GM23338 (cell line): Measurements from ENCODE around the gene NUP160. TPM values are rescaled to one million over a fixed set of nuclear protein-coding genes. Genes with fewer than 3 reads are reported as not detected.

Experiments
- ATAC-seq: fragments of 200-7000 bp; cut with Tn5 transposase; 3 replicates; pipeline ENCODE4 v1.9.1; 2020
- DNase-seq: peaks from one replicate; pipeline ENCODE4 v3.0.0-alpha.2; 2015; ENCODE audit warnings: low spot score
- H2AFZ ChIP-seq: fragments of 200-600 bp; sonication (generic); 2 replicates; pipeline ENCODE4 v1.8.0; 2016; ENCODE audit warnings: antibody characterized with exemption, mild to moderate bottlenecking, moderate library complexity
- H3F3A ChIP-seq: fragments of 200-600 bp; sonication (generic); replicated peaks from 2 replicates; pipeline ENCODE4 v1.8.0; 2017; ENCODE audit warnings: antibody characterized with exemption, mixed run types, low read depth
- H3K27ac ChIP-seq: fragments of 200-600 bp; sonication (generic); 2 replicates; pipeline ENCODE4 v1.6.1; 2016; ENCODE audit warnings: low read depth
- H3K27me3 ChIP-seq: fragments of 200-600 bp; sonication (generic); 2 replicates; pipeline ENCODE4 v1.8.0; 2016; ENCODE audit warnings: mild to moderate bottlenecking, mixed run types, moderate library complexity; ENCODE audit not compliant: insufficient read depth
- H3K36me3 ChIP-seq: fragments of 200-600 bp; sonication (generic); 2 replicates; pipeline ENCODE4 v1.8.0; 2016; ENCODE audit warnings: mild to moderate bottlenecking; ENCODE audit not compliant: insufficient read depth
- H3K4me1 ChIP-seq: fragments of 200-600 bp; sonication (generic); 2 replicates; pipeline ENCODE4 v1.8.0; 2016; ENCODE audit warnings: mild to moderate bottlenecking, moderate library complexity; ENCODE audit not compliant: insufficient read depth
- H3K4me2 ChIP-seq: fragments of 200-600 bp; sonication (generic); 2 replicates; pipeline ENCODE4 v1.7.1; 2017; ENCODE audit warnings: mixed run types
- H3K4me3 ChIP-seq: fragments of 200-600 bp; sonication (generic); 2 replicates; pipeline ENCODE4 v1.6.1; 2016; ENCODE audit warnings: mixed run types
- H3K79me2 ChIP-seq: fragments of 200-600 bp; sonication (generic); replicated peaks from 2 replicates; pipeline ENCODE4 v1.8.0; 2017; ENCODE audit warnings: mild to moderate bottlenecking; ENCODE audit not compliant: insufficient read depth
- H3K9me2 ChIP-seq: fragments of 200-600 bp; sonication (generic); 2 replicates; pipeline ENCODE4 v1.8.0; 2017; ENCODE audit not compliant: insufficient read depth
- H4K20me1 ChIP-seq: fragments of 200-600 bp; sonication (generic); replicated peaks from 2 replicates; pipeline ENCODE4 v1.8.0; 2017; ENCODE audit warnings: mild to moderate bottlenecking; ENCODE audit not compliant: insufficient read depth
- H3K27ac Mint-ChIP-seq: 2 replicates; pipeline ENCODE4 v1.8.0; 2020; ENCODE audit warnings: inconsistent platforms, mild to moderate bottlenecking, moderate library complexity, mixed read lengths
- H3K27me3 Mint-ChIP-seq: 3 replicates; pipeline ENCODE4 v1.8.0; 2022; ENCODE audit warnings: low read depth, mild to moderate bottlenecking, moderate library complexity, mixed read lengths, inconsistent platforms; ENCODE audit not compliant: insufficient read depth, poor library complexity
- H3K36me3 Mint-ChIP-seq: 3 replicates; pipeline ENCODE4 v1.8.0; 2021; ENCODE audit warnings: low read depth, mild to moderate bottlenecking, inconsistent platforms, moderate library complexity, mixed read lengths
- H3K4me1 Mint-ChIP-seq: 3 replicates; pipeline ENCODE4 v1.8.0; 2020; ENCODE audit warnings: mild to moderate bottlenecking, inconsistent platforms, mixed read lengths
- H3K4me3 Mint-ChIP-seq: 3 replicates; pipeline ENCODE4 v1.8.0; 2021; ENCODE audit warnings: moderate library complexity, mild to moderate bottlenecking, inconsistent platforms, mixed read lengths
- H3K9me3 Mint-ChIP-seq: 3 replicates; pipeline ENCODE4 v1.8.0; 2020; ENCODE audit warnings: moderate library complexity, mild to moderate bottlenecking, inconsistent platforms, mixed read lengths
- CREB1 ChIP-seq: fragments of 250-450 bp; sonication (Bioruptor Pico); IDR thresholded peaks from 2 replicates; pipeline ENCODE4 v1.5.0; 2020; ENCODE audit warnings: low read depth, mild to moderate bottlenecking, moderate library complexity
- CTCF ChIP-seq, 2 experiments: fragments of 200-600 bp in 1 of 2; sonication (generic) in 1 of 2; conservative IDR thresholded peaks; 2 replicates each; pipeline versions ENCODE4 v1.5.1 to v1.6.1; 2016 to 2017; ENCODE audit warnings: antibody characterized with exemption in 2 of 2, low read depth in 2 of 2, mild to moderate bottlenecking in 2 of 2, moderate library complexity in 1 of 2
- EZH2 ChIP-seq: fragments of 200-600 bp; sonication (generic); IDR thresholded peaks from one replicate; pipeline ENCODE4 v1.8.0; 2017; ENCODE audit warnings: antibody characterized with exemption, mild to moderate bottlenecking, low read depth; ENCODE audit not compliant: unreplicated experiment
- EZH2phosphoT487 ChIP-seq: fragments of 200-600 bp; sonication (generic); IDR thresholded peaks from one replicate; pipeline ENCODE4 v1.8.1; 2018; ENCODE audit warnings: antibody characterized with exemption; ENCODE audit not compliant: unreplicated experiment
- POLR2AphosphoS5 ChIP-seq: IDR thresholded peaks from 2 replicates; pipeline ENCODE4 v1.6.1; 2016; ENCODE audit warnings: antibody characterized with exemption, low read depth
- REST ChIP-seq: IDR thresholded peaks from one replicate; pipeline ENCODE4 v1.6.1; 2018; ENCODE audit warnings: antibody characterized with exemption; ENCODE audit not compliant: unreplicated experiment
- ZNF114 ChIP-seq: fragments of 250-450 bp; sonication (Bioruptor Pico); IDR thresholded peaks from 2 replicates; pipeline ENCODE4 v1.5.0; 2020; ENCODE audit warnings: mild to moderate bottlenecking, moderate library complexity
- ZNF331 ChIP-seq: fragments of 250-450 bp; sonication (Bioruptor Pico); IDR thresholded peaks from 2 replicates; pipeline ENCODE4 v1.5.0; 2020; ENCODE audit warnings: low read depth, mild to moderate bottlenecking, moderate library complexity
- polyA plus RNA-seq: library from polyadenylated mRNA; unstranded; fragments of >200 nt; fragmentation: Nextera tagmentation; extraction: Ambion mirVana; gene quantifications from 2 replicates; pipeline ENCODE4 v1.2.1, GENCODE V29; 2016
- total RNA-seq: library from RNA; depleted of rRNA; stranded (reverse); fragments of >200 nt; shearing (Covaris generic); gene quantifications from 2 replicates; pipeline ENCODE4 v1.2.3, GENCODE V29; 2014
- TF ChIP-seq, protein P1 (sequence below): IDR thresholded peaks from 2 replicates; pipeline ENCODE4 v1.6.1; 2016; ENCODE audit warnings: antibody characterized with exemption

NUP160 gene
- total and polyA plus RNA-seq, 2 experiments from 2014 or later, result 41.2 to 101 TPM

DNA sequence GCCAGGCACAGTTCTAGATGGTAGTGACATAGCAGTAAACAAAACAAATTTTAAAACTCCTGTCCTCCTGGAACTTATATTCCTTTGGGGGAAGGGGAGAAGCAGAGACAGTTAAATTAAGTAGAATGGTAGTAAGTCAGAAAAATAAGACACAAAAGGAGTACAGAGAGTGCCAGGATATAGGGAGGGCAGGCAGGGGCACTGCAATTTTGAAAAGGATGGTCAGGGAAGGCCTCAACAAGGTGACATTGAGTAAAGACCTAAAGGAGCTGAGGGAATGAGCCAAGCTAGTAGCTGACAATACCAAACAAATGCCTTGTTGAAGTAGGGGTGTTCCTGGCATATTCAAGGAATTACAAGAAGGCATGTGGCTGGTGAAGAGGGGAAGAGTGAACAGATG lies 10.2 kb downstream of the NUP160 start:
- no peak overlapping the region for H3K4me3 Mint-ChIP-seq
- H3K4me1 ChIP-seq, result no peaks in the 10 kb centered on the region
- peaks cover 48% of the 10 kb centered on the region for H3K79me2 ChIP-seq
- H3K27me3 Mint-ChIP-seq, result peaks cover 2% of the 10 kb centered on the region
- no peaks in the 10 kb centered on the region for H3K9me2 ChIP-seq
- ATAC-seq, result no peak
- H3K36me3 Mint-ChIP-seq, result peaks cover 66% of the 10 kb centered on the region
- peaks cover 22% of the 10 kb centered on the region; the same call in 1 of the 2 replicates for H4K20me1 ChIP-seq
- TF ChIP-seq CREB1 (CRISPR knock-in tag) (no peak), ZNF331 (CRISPR knock-in tag) (no peak), EZH2phosphoT487 (no peak)
- H2AFZ ChIP-seq, result no peak overlapping the region
- H3F3A ChIP-seq, result peaks cover 11% of the 10 kb centered on the region; the same call in 1 of the 2 replicates
- no peak overlapping the region for H3K4me3 ChIP-seq
- 0 out of 2 replicates have a peak overlapping the region, but pooled peaks have one; percentile 14 for H3K27ac ChIP-seq
- H3K27me3 ChIP-seq, result no peaks in the 10 kb centered on the region
- H3K9me3 Mint-ChIP-seq, result no peaks in the 10 kb centered on the region
- H3K4me1 Mint-ChIP-seq, result peaks cover 3% of the 10 kb centered on the region; the same call in 1 of the 3 replicates
- DNase-seq, result no peak
- H3K36me3 ChIP-seq, result peaks cover 89% of the 10 kb centered on the region
- no peak overlapping the region for H3K27ac Mint-ChIP-seq
- H3K4me2 ChIP-seq, result no peak overlapping the region

DNA sequence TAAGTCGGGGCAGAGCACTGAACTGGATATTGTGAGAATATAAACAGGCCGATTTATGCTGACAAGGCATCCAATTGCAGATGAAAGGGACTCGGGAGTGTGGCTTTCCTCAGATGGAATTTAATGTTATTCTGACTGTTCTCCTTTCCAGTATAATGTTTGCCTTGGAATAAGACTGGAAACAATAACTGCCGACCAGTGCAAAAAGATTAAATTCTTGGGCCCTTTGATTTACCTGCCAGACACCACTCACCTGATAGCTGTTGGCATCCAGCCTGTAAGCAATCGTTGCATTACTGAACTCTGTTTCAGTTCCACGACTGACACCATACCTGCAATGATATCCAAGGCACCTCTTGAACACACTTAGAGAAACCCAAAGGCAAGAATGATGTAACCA lies 10.9 kb downstream of the NUP160 start:
- Histone ChIP-seq H3K4me2 (no peak overlapping the region), H3K4me3 (no peak overlapping the region), H3K36me3 (peaks cover 88% of the 10 kb centered on the region), H3K27ac (0 out of 2 replicates have a peak overlapping the region, but pooled peaks have one; percentile 14), H3K4me1 (no peaks in the 10 kb centered on the region), H4K20me1 (peaks cover 16% of the 10 kb centered on the region; the same call in 1 of the 2 replicates), H3K9me2 (no peaks in the 10 kb centered on the region), H3K79me2 (peaks cover 48% of the 10 kb centered on the region), H3F3A (peaks cover 11% of the 10 kb centered on the region; the same call in 1 of the 2 replicates), H2AFZ (no peak overlapping the region), H3K27me3 (no peaks in the 10 kb centered on the region)
- Mint-ChIP-seq H3K27ac (no peak overlapping the region; the same call in 1 of the 2 replicates), H3K36me3 (peaks cover 72% of the 10 kb centered on the region), H3K9me3 (no peaks in the 10 kb centered on the region), H3K27me3 (peaks cover 2% of the 10 kb centered on the region), H3K4me1 (peaks cover 3% of the 10 kb centered on the region; the same call in 1 of the 3 replicates), H3K4me3 (no peak overlapping the region)
- ATAC-seq (no peak), DNase-seq (no peak)
- TF ChIP-seq ZNF114 (CRISPR knock-in tag) (no peak), POLR2AphosphoS5 (no peak), EZH2 (no peak), REST (no peak), CTCF (conservative IDR thresholded peaks at IDR 0.05; ENCODE audit: low read depth in 2 of 2) (no peak), CREB1 (CRISPR knock-in tag) (no peak)
- TF ChIP-seq, protein P1, sequence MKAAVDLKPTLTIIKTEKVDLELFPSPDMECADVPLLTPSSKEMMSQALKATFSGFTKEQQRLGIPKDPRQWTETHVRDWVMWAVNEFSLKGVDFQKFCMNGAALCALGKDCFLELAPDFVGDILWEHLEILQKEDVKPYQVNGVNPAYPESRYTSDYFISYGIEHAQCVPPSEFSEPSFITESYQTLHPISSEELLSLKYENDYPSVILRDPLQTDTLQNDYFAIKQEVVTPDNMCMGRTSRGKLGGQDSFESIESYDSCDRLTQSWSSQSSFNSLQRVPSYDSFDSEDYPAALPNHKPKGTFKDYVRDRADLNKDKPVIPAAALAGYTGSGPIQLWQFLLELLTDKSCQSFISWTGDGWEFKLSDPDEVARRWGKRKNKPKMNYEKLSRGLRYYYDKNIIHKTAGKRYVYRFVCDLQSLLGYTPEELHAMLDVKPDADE, result no peak
